ENCODE measurements around the gene IL10.

- TF ChIP-seq POLR2A (IDR thresholded peaks at IDR 0.05; ENCODE audit: low read length), result no peak
- no peak for TF ChIP-seq GATA1 (IDR thresholded peaks at IDR 0.05; ENCODE audit: low read depth, low read length)
Observed at GRCh38 chr1:206794294-206794908, 22.1 kb upstream of the IL10 start.
